Fibroblast of lung (primary cell): ENCODE data around the gene DNAJC7. TPM values are rescaled to one million over a fixed set of nuclear protein-coding genes. Genes with fewer than 3 reads are reported as not detected.

Experiments
- DNase-seq, 2 donors: peaks; one replicate each; pipeline versions ENCODE4 v3.0.0 to v3.0.0-alpha.2; 2010; ENCODE audit warnings: low read depth in 2 of 2
- H2AFZ ChIP-seq: 2 replicates; pipeline ENCODE4 v1.5.1; 2012; ENCODE audit warnings: low read length, control low read depth, inconsistent platforms
- H3K27ac ChIP-seq: 2 replicates; pipeline ENCODE4 v1.5.1; 2011; ENCODE audit warnings: low read length, control low read depth; ENCODE audit not compliant: insufficient read depth
- H3K27me3 ChIP-seq: 2 replicates; pipeline ENCODE4 v1.5.1; 2011; ENCODE audit warnings: mild to moderate bottlenecking, low read length; ENCODE audit not compliant: control insufficient read depth, insufficient read depth
- H3K36me3 ChIP-seq: 2 replicates; pipeline ENCODE4 v1.5.1; 2011; ENCODE audit warnings: low read length; ENCODE audit not compliant: control insufficient read depth, insufficient read depth
- H3K4me1 ChIP-seq: 2 replicates; pipeline ENCODE4 v1.5.1; 2011; ENCODE audit warnings: low read length; ENCODE audit not compliant: control insufficient read depth, insufficient read depth; ENCODE audit errors: extremely low read depth
- H3K4me2 ChIP-seq: 2 replicates; pipeline ENCODE4 v1.5.1; 2011; ENCODE audit warnings: low read length, control low read depth; ENCODE audit not compliant: insufficient read depth; ENCODE audit errors: extremely low read depth
- H3K4me3 ChIP-seq, 4 experiments: fragments of 200-600 bp in 1 of 4; sonication (generic) in 1 of 4; replicated peaks in 1 of 4; 2 replicates each; pipeline ENCODE4 v1.5.1; 2011 to 2016; ENCODE audit warnings: low read length in 4 of 4, low read depth in 3 of 4, mild to moderate bottlenecking in 3 of 4, control low read depth in 2 of 4, inconsistent platforms in 1 of 4, mixed read lengths in 1 of 4; ENCODE audit not compliant: insufficient read depth in 1 of 4; ENCODE audit errors: control extremely low read depth in 1 of 4
- H3K79me2 ChIP-seq: 2 replicates; pipeline ENCODE4 v1.5.1; 2012; ENCODE audit warnings: mild to moderate bottlenecking, low read length, inconsistent platforms; ENCODE audit not compliant: control insufficient read depth, insufficient read depth
- H3K9ac ChIP-seq: 2 replicates; pipeline ENCODE4 v1.5.1; 2011; ENCODE audit warnings: mild to moderate bottlenecking, low read length, control low read depth; ENCODE audit not compliant: insufficient read depth
- H3K9me3 ChIP-seq: 2 replicates; pipeline ENCODE4 v1.5.1; 2012; ENCODE audit warnings: low read depth, low read length; ENCODE audit not compliant: control insufficient read depth, insufficient read depth
- H4K20me1 ChIP-seq: 2 replicates; pipeline ENCODE4 v1.5.1; 2011; ENCODE audit warnings: low read length; ENCODE audit not compliant: control insufficient read depth, insufficient read depth; ENCODE audit errors: extremely low read depth
- EZH2 ChIP-seq: IDR thresholded peaks from 2 replicates; pipeline ENCODE4 v1.5.1; 2012; ENCODE audit warnings: low read length, control low read depth, mild to moderate bottlenecking; ENCODE audit errors: missing control alignments
- polyA plus RNA-seq, 2 donors: library from polyadenylated mRNA; depleted of rRNA in 1 of 2; stranded (reverse) in 1 of 2; unstranded in 1 of 2; fragments of >200 nt; gene quantifications; 2 replicates each; pipeline ENCODE4 v1.2.1, GENCODE V29; 2011 to 2012; ENCODE audit warnings: missing spikeins in 1 of 2
- total RNA-seq: library from RNA; depleted of rRNA; stranded (reverse); fragments of >200 nt; gene quantifications from 2 replicates; pipeline ENCODE4 v1.2.1, GENCODE V29; 2014
- TF ChIP-seq, protein P1 (sequence below), 2 donors: IDR thresholded peaks in 1 of 2; conservative IDR thresholded peaks in 1 of 2; 1 replicate in 1 of 2; 2 replicates in 1 of 2; pipeline ENCODE4 v1.5.1; 2011 to 2012; ENCODE audit warnings: low read length in 2 of 2, control low read depth in 1 of 2, inconsistent platforms in 1 of 2, low read depth in 1 of 2, mild to moderate bottlenecking in 1 of 2

The DNAJC7 gene
- total and polyA plus RNA-seq, 2 donors (not counting 1 experiment from before 2014, with no cell fraction given): 53.5 to 78.8 TPM

DNA sequence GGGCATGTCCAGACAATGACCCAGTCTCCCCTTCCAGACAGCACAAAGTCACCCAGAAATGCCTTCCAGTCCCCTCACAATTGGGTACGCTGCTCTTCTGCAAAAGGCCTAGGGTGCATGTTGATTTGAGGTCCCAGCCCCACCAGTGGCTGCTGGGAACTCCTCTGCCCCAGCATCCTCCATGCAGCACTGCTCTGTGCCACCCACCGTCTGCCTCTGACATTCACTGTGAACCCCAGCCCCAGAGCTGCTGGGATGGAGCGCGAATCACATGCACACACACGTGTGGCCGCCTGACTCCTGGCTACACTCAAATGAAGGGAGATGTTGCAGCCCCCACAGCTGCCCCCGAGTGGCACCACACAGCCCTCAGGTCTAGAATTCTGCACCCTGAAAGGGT is 34.4 kb upstream of the DNAJC7 start:
- H2AFZ ChIP-seq: no peak overlapping the region

GRCh38 chr17:42051013-42051400 is 33.8 kb upstream of the DNAJC7 start:
- Histone ChIP-seq H3K4me2 (no peak overlapping the region), H3K4me3 (peak overlapping the region in 1 of 4 experiments; percentile 7), H4K20me1 (no peaks in the 10 kb centered on the region), H3K9me3 (no peaks in the 10 kb centered on the region), H3K4me1 (no peaks in the 10 kb centered on the region), H3K27me3 (peaks cover 31% of the 10 kb centered on the region), H3K27ac (no peak overlapping the region), H3K9ac (no peak overlapping the region), H3K79me2 (no peaks in the 10 kb centered on the region), H2AFZ (no peak overlapping the region), H3K36me3 (no peaks in the 10 kb centered on the region)
- DNase-seq: no peak
- TF ChIP-seq EZH2: peak; percentile 22
- TF ChIP-seq, protein P1, sequence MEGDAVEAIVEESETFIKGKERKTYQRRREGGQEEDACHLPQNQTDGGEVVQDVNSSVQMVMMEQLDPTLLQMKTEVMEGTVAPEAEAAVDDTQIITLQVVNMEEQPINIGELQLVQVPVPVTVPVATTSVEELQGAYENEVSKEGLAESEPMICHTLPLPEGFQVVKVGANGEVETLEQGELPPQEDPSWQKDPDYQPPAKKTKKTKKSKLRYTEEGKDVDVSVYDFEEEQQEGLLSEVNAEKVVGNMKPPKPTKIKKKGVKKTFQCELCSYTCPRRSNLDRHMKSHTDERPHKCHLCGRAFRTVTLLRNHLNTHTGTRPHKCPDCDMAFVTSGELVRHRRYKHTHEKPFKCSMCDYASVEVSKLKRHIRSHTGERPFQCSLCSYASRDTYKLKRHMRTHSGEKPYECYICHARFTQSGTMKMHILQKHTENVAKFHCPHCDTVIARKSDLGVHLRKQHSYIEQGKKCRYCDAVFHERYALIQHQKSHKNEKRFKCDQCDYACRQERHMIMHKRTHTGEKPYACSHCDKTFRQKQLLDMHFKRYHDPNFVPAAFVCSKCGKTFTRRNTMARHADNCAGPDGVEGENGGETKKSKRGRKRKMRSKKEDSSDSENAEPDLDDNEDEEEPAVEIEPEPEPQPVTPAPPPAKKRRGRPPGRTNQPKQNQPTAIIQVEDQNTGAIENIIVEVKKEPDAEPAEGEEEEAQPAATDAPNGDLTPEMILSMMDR (conservative IDR thresholded peaks at IDR 0.05 in 1 of 2, IDR thresholded peaks at IDR 0.05 in 1 of 2; ENCODE audit: low read depth in 1 of 2, low read length in 2 of 2): no peak

More for the DNA sequence above, 34.4 kb upstream of the DNAJC7 start:
- H3K9me3 ChIP-seq: no peaks in the 10 kb centered on the region
- no peak overlapping the region for H3K9ac ChIP-seq
- no peak overlapping the region for H3K27ac ChIP-seq
- H4K20me1 ChIP-seq: no peaks in the 10 kb centered on the region
- H3K36me3 ChIP-seq: no peaks in the 10 kb centered on the region
- peak; percentile 4 for TF ChIP-seq EZH2
- TF ChIP-seq, protein P1 (conservative IDR thresholded peaks at IDR 0.05 in 1 of 2, IDR thresholded peaks at IDR 0.05 in 1 of 2; ENCODE audit: low read depth in 1 of 2, low read length in 2 of 2): no peak
- no peaks in the 10 kb centered on the region for H3K79me2 ChIP-seq
- peaks cover 31% of the 10 kb centered on the region for H3K27me3 ChIP-seq
- H3K4me1 ChIP-seq: no peaks in the 10 kb centered on the region
- no peak overlapping the region for H3K4me3 ChIP-seq
- no peak for DNase-seq
- no peak overlapping the region for H3K4me2 ChIP-seq

- H3K79me2 ChIP-seq: no peaks in the 10 kb centered on the region
- peak within 1 kb of the TSS; percentile 64 for H3K4me2 ChIP-seq
- H4K20me1 ChIP-seq: no peaks in the 10 kb centered on the region
- H3K9me3 ChIP-seq: no peaks in the 10 kb centered on the region
- H3K36me3 ChIP-seq: no peaks in the 10 kb centered on the region
- peak; percentile 13 to 22 for DNase-seq
- no peaks in the 10 kb centered on the region for H3K4me1 ChIP-seq
- H3K27ac ChIP-seq: no peak within 1 kb of the TSS
- peak within 1 kb of the TSS; percentile 49 for H3K9ac ChIP-seq
- H2AFZ ChIP-seq: peak within 1 kb of the TSS; percentile 21
- H3K27me3 ChIP-seq: peaks cover 31% of the 10 kb centered on the region
- H3K4me3 ChIP-seq: peak within 1 kb of the TSS; percentile 15 to 53 (median 38)
- TF ChIP-seq, protein P1 (conservative IDR thresholded peaks at IDR 0.05 in 1 of 2, IDR thresholded peaks at IDR 0.05 in 1 of 2; ENCODE audit: low read depth in 1 of 2, low read length in 2 of 2): peak; percentile 12 to 27
- no peak for TF ChIP-seq EZH2
These were observed 33.3 kb upstream of the DNAJC7 start, which contains the start of gene C17orf113 for GRCh38 chr17:42050393-42051012. Gene C17orf113, minus strand, starts transcription at chr17:42050601. Its CDS starts 7,225 bp downstream, at chr17:42043376.
